Kidney (tissue), 14 donors: ENCODE data around the gene KCP. TPM values are rescaled to one million over a fixed set of nuclear protein-coding genes. Genes with fewer than 3 reads are reported as not detected.
A peak's percentile ranks its signal among the peaks of the same experiment; 100 is the strongest.

Source experiments
- DNase-seq, 5 donors: peaks; one replicate each; pipeline ENCODE4 v3.0.0-alpha.2; 2013 to 2020
- FAIRE-seq: peaks from 2 replicates; lab custom pipeline; 2012; peaks lifted over from hg19 to GRCh38; lab: Jason Lieb, UNC
- H3K27ac ChIP-seq, 2 donors: one replicate each; pipeline ENCODE4 v1.7.0; 2013; ENCODE audit warnings: low read depth in 2 of 2, low read length in 2 of 2, inconsistent platforms in 1 of 2
- H3K27me3 ChIP-seq: one replicate; pipeline ENCODE4 v1.7.1; 2013; ENCODE audit warnings: low read length, inconsistent platforms; ENCODE audit not compliant: control insufficient read depth, insufficient read depth
- H3K36me3 ChIP-seq, 3 donors: one replicate each; pipeline versions ENCODE4 v1.7.0 to v1.7.1; 2013; ENCODE audit warnings: low read length in 3 of 3, control low read depth in 1 of 3, inconsistent platforms in 1 of 3; ENCODE audit not compliant: insufficient read depth in 3 of 3, control insufficient read depth in 2 of 3
- H3K4me1 ChIP-seq, 3 donors: one replicate each; pipeline versions ENCODE4 v1.7.0 to v1.7.1; 2013; ENCODE audit warnings: low read length in 3 of 3, inconsistent platforms in 1 of 3, low read depth in 1 of 3; ENCODE audit not compliant: control insufficient read depth in 2 of 3, insufficient read depth in 2 of 3
- H3K4me3 ChIP-seq, 3 donors: one replicate each; pipeline versions ENCODE4 v1.7.0 to v1.8.1; 2013; ENCODE audit warnings: low read length in 3 of 3, control low read depth in 1 of 3, inconsistent platforms in 1 of 3
- H3K9ac ChIP-seq, 3 donors: one replicate each; pipeline versions ENCODE4 v1.7.0 to v1.7.1; 2013; ENCODE audit warnings: low read length in 3 of 3, control low read depth in 1 of 3, inconsistent platforms in 1 of 3
- H3K9me3 ChIP-seq, 3 donors: one replicate each; pipeline versions ENCODE4 v1.7.0 to v1.7.1; 2013; ENCODE audit warnings: low read length in 3 of 3, control low read depth in 1 of 3, inconsistent platforms in 1 of 3; ENCODE audit not compliant: control insufficient read depth in 2 of 3, insufficient read depth in 1 of 3
- CTCF ChIP-seq: IDR thresholded peaks from 3 replicates; pipeline ENCODE4 v1.5.1; 2012; ENCODE audit warnings: mild to moderate bottlenecking, moderate library complexity, borderline replicate concordance; ENCODE audit not compliant: insufficient read depth; ENCODE audit errors: extremely low read depth
- intact Hi-C: fragments of 100-400 bp; cut with DNase I; formaldehyde crosslinking; loops from one replicate; pipeline ENCODE4 v1.11.1; 2022
- polyA plus RNA-seq: library from polyadenylated mRNA; stranded (reverse); fragments of 350-450 nt; fragmentation: Illumina TruSeq; extraction: RNeasy Lipid Tissue Mini Kit (QIAGEN cat#74804); gene quantifications from one replicate; pipeline ENCODE4 v1.2.3, GENCODE V29; 2014; ENCODE audit warnings: low read depth, low replicate concordance; ENCODE audit not compliant: insufficient read depth
- total RNA-seq: library from RNA; stranded (reverse); fragmentation: NEBNext Ultra II Directional; extraction: Animal tissue kit (Norgen Biotek cat#: 25700); gene quantifications from one replicate; pipeline ENCODE4 v1.2.1, GENCODE V29; 2021
- donor health status: control.
- donor health status: control.
- donor health status: control.
- donor health status: control.
- donor health status: control.
- donor health status: DM: yes; HTN: yes; CAD: no.
- donor health status: Normal renal cell carcinoma (clear cell type).

Gene KCP
- total and polyA plus RNA-seq, 2 donors from 2014 or later: 7.7 to 44.6 TPM

GRCh38 chr7:128863433-128863989 is 47.0 kb downstream of the KCP start:
- Histone ChIP-seq H3K4me1 (peaks cover 0 to 17% (median 7%) of the 10 kb centered on the region in 3 donors), H3K27me3 (no peaks in the 10 kb centered on the region), H3K4me3 (peak overlapping the region; percentile 81 to 99 (median 92)), H3K9ac (peak overlapping the region; percentile 80 to 99 (median 83)), H3K9me3 (no peaks in the 10 kb centered on the region), H3K27ac (peak overlapping the region; percentile 94 to 95), H3K36me3 (peaks cover 0 to 16% (median 0%) of the 10 kb centered on the region in 3 donors)
- DNase-seq (peak in 3 of 5 donors; percentile 66 to 84 (median 72)), FAIRE-seq (no peak)
- intact Hi-C loops: no loop called here
- peak; percentile 13 for TF ChIP-seq CTCF

GRCh38 chr7:128862571-128863432 is 47.7 kb downstream of the KCP start, which contains the start of gene ATP6V1F:
TSS of gene ATP6V1F (plus strand) at chr7:128862856. CDS start at chr7:128862905, 49 bp downstream.
- intact Hi-C loops: no loop called here

GRCh38 chr7:128861957-128862570 is 48.4 kb downstream of the KCP start:
- Histone ChIP-seq H3K9ac (peak overlapping the region; percentile 48 to 71 (median 54)), H3K27me3 (no peaks in the 10 kb centered on the region), H3K27ac (peak overlapping the region; percentile 40 to 64), H3K9me3 (no peaks in the 10 kb centered on the region), H3K36me3 (peaks cover 0 to 14% (median 0%) of the 10 kb centered on the region in 3 donors), H3K4me1 (peaks cover 0 to 15% (median 7%) of the 10 kb centered on the region in 3 donors), H3K4me3 (peak overlapping the region; percentile 74 to 99 (median 92))
- TF ChIP-seq CTCF: no peak
- no peak for DNase-seq
- intact Hi-C loops: no loop called here
- no peak for FAIRE-seq

More at GRCh38 chr7:128862571-128863432, 47.7 kb downstream of the KCP start, which contains the start of gene ATP6V1F:
- peak; percentile 99 for DNase-seq
- TF ChIP-seq CTCF: no peak
- peak within 1 kb of the TSS; percentile 80 to 99 (median 83) for H3K9ac ChIP-seq
- peaks cover 0 to 16% (median 0%) of the 10 kb centered on the region in 3 donors for H3K36me3 ChIP-seq
- H3K4me1 ChIP-seq: peaks cover 0 to 15% (median 7%) of the 10 kb centered on the region in 3 donors
- no peaks in the 10 kb centered on the region for H3K27me3 ChIP-seq
- no peak for FAIRE-seq
- H3K27ac ChIP-seq: peak within 1 kb of the TSS; percentile 94 to 95
- no peaks in the 10 kb centered on the region for H3K9me3 ChIP-seq
- H3K4me3 ChIP-seq: peak within 1 kb of the TSS; percentile 81 to 99 (median 92)
